Type B pancreatic cell (in vitro differentiated cells): ENCODE measurements around the gene COPG2. TPM values are rescaled to one million over a fixed set of nuclear protein-coding genes. Genes with fewer than 3 reads are reported as not detected.
A peak's percentile ranks its signal among the peaks of the same experiment; 100 is the strongest.
"Not testable (repeated sequence)": the region's sequence is repeated elsewhere in the genome, so short reads cannot be mapped to it uniquely, and the experiment has no call there.

Experiments
- DNase-seq: peaks from one replicate; pipeline ENCODE4 v3.0.0; 2021; ENCODE audit warnings: mixed read lengths; ENCODE audit not compliant: unreplicated experiment; ENCODE audit errors: extremely low spot score
- H3K27ac Mint-ChIP-seq: 2 replicates; pipeline ENCODE4 v1.8.0; 2021; ENCODE audit warnings: mild to moderate bottlenecking, mixed read lengths
- H3K27me3 Mint-ChIP-seq: 2 replicates; pipeline ENCODE4 v1.8.0; 2021; ENCODE audit warnings: mixed read lengths
- H3K36me3 Mint-ChIP-seq: 2 replicates; pipeline ENCODE4 v1.8.0; 2021; ENCODE audit warnings: mixed read lengths
- H3K4me1 Mint-ChIP-seq: one replicate; pipeline ENCODE4 v1.8.0; 2021; ENCODE audit warnings: mixed read lengths; ENCODE audit not compliant: unreplicated experiment
- H3K4me3 Mint-ChIP-seq: 2 replicates; pipeline ENCODE4 v1.8.0; 2021; ENCODE audit warnings: mild to moderate bottlenecking, mixed read lengths
- H3K9me3 Mint-ChIP-seq: 2 replicates; pipeline ENCODE4 v1.8.0; 2021; ENCODE audit warnings: mixed read lengths
- CTCF ChIP-seq: fragments of 200-600 bp; sonication (generic); conservative IDR thresholded peaks from 2 replicates; pipeline ENCODE4 v1.5.0; 2021; ENCODE audit warnings: antibody characterized with exemption, mild to moderate bottlenecking
- total RNA-seq: library from RNA; stranded (reverse); gene quantifications from 2 replicates; pipeline ENCODE4 v1.2.1, GENCODE V29; 2021; ENCODE audit warnings: low replicate concordance

COPG2 gene
- total RNA-seq, 1 donor from 2014 or later = 51.6 TPM

GRCh38 chr7:130701650-130702049 is 33.1 kb upstream of the COPG2 start:
- no peaks in the 10 kb centered on the region for H3K36me3 Mint-ChIP-seq
- H3K4me1 Mint-ChIP-seq = no peaks in the 10 kb centered on the region
- H3K9me3 Mint-ChIP-seq = peaks cover 6% of the 10 kb centered on the region
- TF ChIP-seq CTCF = no peak
- H3K4me3 Mint-ChIP-seq = no peak overlapping the region
- no peaks in the 10 kb centered on the region for H3K27me3 Mint-ChIP-seq
- no peak for DNase-seq
- H3K27ac Mint-ChIP-seq = no peak overlapping the region

GRCh38 chr7:130700760-130701159 is 32.2 kb upstream of the COPG2 start:
- TF ChIP-seq CTCF = no peak
- Mint-ChIP-seq H3K27me3 (no peaks in the 10 kb centered on the region), H3K4me3 (no peak overlapping the region), H3K9me3 (no peaks in the 10 kb centered on the region), H3K4me1 (no peaks in the 10 kb centered on the region), H3K27ac (no peak overlapping the region), H3K36me3 (no peaks in the 10 kb centered on the region)
- no peak for DNase-seq

GRCh38 chr7:130699686-130700085 is 31.1 kb upstream of the COPG2 start:
- Mint-ChIP-seq H3K4me1 (no peaks in the 10 kb centered on the region), H3K27ac (no peak overlapping the region), H3K4me3 (no peak overlapping the region), H3K36me3 (no peaks in the 10 kb centered on the region), H3K9me3 (peaks cover 4% of the 10 kb centered on the region), H3K27me3 (no peaks in the 10 kb centered on the region)
- no peak for DNase-seq
- no peak for TF ChIP-seq CTCF

GRCh38 chr7:130697820-130698219 is 29.3 kb upstream of the COPG2 start:
- Mint-ChIP-seq H3K4me1 (no peaks in the 10 kb centered on the region), H3K27ac (no peak overlapping the region), H3K9me3 (peaks cover 4% of the 10 kb centered on the region), H3K4me3 (no peak overlapping the region), H3K36me3 (no peaks in the 10 kb centered on the region), H3K27me3 (no peaks in the 10 kb centered on the region)
- TF ChIP-seq CTCF = no peak
- no peak for DNase-seq

GRCh38 chr7:130695840-130696239 is 27.3 kb upstream of the COPG2 start:
- Mint-ChIP-seq H3K36me3 (no peaks in the 10 kb centered on the region), H3K9me3 (peaks cover 4% of the 10 kb centered on the region), H3K4me1 (no peaks in the 10 kb centered on the region), H3K27ac (no peak overlapping the region), H3K27me3 (no peaks in the 10 kb centered on the region), H3K4me3 (no peak overlapping the region)
- no peak for DNase-seq
- peak; percentile 66 for TF ChIP-seq CTCF

GRCh38 chr7:130692396-130692795 is 23.8 kb upstream of the COPG2 start:
- not testable (repeated sequence) for H3K4me1 Mint-ChIP-seq, DNase-seq, H3K4me3 Mint-ChIP-seq, H3K36me3 Mint-ChIP-seq, H3K27ac Mint-ChIP-seq, H3K9me3 Mint-ChIP-seq, H3K27me3 Mint-ChIP-seq
